ENCODE results near the gene PRLR.

GRCh38 chr5:35035271-35035670, 195.0 kb downstream of the PRLR start:
- TF ChIP-seq ZNF274 (IDR thresholded peaks at IDR 0.05; ENCODE audit: borderline replicate concordance, extremely low read depth, low read length), result no peak
- TF ChIP-seq POLR2AphosphoS5 (IDR thresholded peaks at IDR 0.05; ENCODE audit: low read depth, low read length), result no peak
- TF ChIP-seq, protein P1, sequence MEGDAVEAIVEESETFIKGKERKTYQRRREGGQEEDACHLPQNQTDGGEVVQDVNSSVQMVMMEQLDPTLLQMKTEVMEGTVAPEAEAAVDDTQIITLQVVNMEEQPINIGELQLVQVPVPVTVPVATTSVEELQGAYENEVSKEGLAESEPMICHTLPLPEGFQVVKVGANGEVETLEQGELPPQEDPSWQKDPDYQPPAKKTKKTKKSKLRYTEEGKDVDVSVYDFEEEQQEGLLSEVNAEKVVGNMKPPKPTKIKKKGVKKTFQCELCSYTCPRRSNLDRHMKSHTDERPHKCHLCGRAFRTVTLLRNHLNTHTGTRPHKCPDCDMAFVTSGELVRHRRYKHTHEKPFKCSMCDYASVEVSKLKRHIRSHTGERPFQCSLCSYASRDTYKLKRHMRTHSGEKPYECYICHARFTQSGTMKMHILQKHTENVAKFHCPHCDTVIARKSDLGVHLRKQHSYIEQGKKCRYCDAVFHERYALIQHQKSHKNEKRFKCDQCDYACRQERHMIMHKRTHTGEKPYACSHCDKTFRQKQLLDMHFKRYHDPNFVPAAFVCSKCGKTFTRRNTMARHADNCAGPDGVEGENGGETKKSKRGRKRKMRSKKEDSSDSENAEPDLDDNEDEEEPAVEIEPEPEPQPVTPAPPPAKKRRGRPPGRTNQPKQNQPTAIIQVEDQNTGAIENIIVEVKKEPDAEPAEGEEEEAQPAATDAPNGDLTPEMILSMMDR (IDR thresholded peaks at IDR 0.05; ENCODE audit: control extremely low read depth in 1 of 3, insufficient read depth in 1 of 3, low read depth in 1 of 3, low read length in 3 of 3), result no peak
- no peak for TF ChIP-seq JUND (IDR thresholded peaks at IDR 0.05; ENCODE audit: low read length)
- no peak for TF ChIP-seq EZH2 (IDR thresholded peaks at IDR 0.05; ENCODE audit: low read depth, low read length, severe bottlenecking)
- no peak for TF ChIP-seq SIRT6 (IDR thresholded peaks at IDR 0.05; ENCODE audit: low read length)
